Measurements from ENCODE around the gene CEBPB. TPM values are rescaled to one million over a fixed set of nuclear protein-coding genes. Genes with fewer than 3 reads are reported as not detected.
"Not testable (repeated sequence)": the region's sequence is repeated elsewhere in the genome, so short reads cannot be mapped to it uniquely, and the experiment has no call there.

Gene CEBPB
- total RNA-seq, 6 experiments from 2014 or later, result 57.9 to 62.8 (median 59.8) TPM

- TF ChIP-seq, protein P1, sequence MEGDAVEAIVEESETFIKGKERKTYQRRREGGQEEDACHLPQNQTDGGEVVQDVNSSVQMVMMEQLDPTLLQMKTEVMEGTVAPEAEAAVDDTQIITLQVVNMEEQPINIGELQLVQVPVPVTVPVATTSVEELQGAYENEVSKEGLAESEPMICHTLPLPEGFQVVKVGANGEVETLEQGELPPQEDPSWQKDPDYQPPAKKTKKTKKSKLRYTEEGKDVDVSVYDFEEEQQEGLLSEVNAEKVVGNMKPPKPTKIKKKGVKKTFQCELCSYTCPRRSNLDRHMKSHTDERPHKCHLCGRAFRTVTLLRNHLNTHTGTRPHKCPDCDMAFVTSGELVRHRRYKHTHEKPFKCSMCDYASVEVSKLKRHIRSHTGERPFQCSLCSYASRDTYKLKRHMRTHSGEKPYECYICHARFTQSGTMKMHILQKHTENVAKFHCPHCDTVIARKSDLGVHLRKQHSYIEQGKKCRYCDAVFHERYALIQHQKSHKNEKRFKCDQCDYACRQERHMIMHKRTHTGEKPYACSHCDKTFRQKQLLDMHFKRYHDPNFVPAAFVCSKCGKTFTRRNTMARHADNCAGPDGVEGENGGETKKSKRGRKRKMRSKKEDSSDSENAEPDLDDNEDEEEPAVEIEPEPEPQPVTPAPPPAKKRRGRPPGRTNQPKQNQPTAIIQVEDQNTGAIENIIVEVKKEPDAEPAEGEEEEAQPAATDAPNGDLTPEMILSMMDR (IDR thresholded peaks at IDR 0.05), result no peak
- H3K4me3 Mint-ChIP-seq, result no peak overlapping the region
Measured at GRCh38 chr20:50208085-50208491, 17.5 kb downstream of the CEBPB start.

GRCh38 chr20:50208815-50209214, 18.2 kb downstream of the CEBPB start:
- H3K27ac Mint-ChIP-seq; H3K4me3 Mint-ChIP-seq; H3K4me1 Mint-ChIP-seq (ENCODE audit: low read depth); H3K27me3 Mint-ChIP-seq (ENCODE audit: insufficient read depth); H3K9me3 Mint-ChIP-seq; DNase-seq; H3K36me3 Mint-ChIP-seq (ENCODE audit: low read depth): not testable (repeated sequence)

More at GRCh38 chr20:50208085-50208491, 17.5 kb downstream of the CEBPB start:
- Mint-ChIP-seq H3K9me3 (peaks cover 13% of the 10 kb centered on the region), H3K27me3 (ENCODE audit: insufficient read depth) (no peaks in the 10 kb centered on the region; the same call in none of the 2 replicates), H3K27ac (no peak overlapping the region), H3K36me3 (ENCODE audit: low read depth) (peaks cover 14% of the 10 kb centered on the region), H3K4me1 (ENCODE audit: low read depth) (peaks cover 1% of the 10 kb centered on the region)
- DNase-seq, result no peak

DNA sequence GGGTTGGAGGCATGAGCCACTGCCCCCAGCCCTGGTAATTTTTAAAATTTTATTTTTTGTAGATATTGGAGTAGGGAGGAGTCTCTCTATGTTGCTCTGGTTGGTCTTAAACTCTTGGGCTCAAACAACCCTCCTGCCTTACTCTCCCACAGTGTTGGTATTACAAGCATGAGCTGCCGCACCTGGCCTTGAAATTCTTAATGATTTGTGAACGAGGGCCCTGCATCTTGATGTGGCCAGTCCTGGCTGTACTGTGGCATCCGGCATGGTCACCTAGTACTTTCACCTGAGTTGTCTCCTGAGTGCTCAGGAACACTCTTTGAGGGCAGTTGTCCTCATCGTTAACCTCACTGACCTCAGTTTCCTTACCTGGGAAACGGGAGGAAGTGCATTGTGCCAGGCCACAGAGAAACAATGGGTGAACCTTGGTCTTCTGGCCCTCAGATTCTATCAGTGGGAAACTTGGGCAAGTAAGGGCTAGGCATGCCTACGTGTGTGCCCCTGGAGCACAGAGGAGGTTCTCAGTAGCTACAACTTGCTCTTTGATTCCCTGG, 19.5 kb downstream of the CEBPB start:
- DNase-seq, result no peak
- no peaks in the 10 kb centered on the region; the same call in none of the 2 replicates for H3K27me3 Mint-ChIP-seq (ENCODE audit: insufficient read depth)

GRCh38 chr20:50211091-50211490, 20.5 kb downstream of the CEBPB start:
- TF ChIP-seq, protein P1 (IDR thresholded peaks at IDR 0.05), result no peak
- H3K9me3 Mint-ChIP-seq, result no peaks in the 10 kb centered on the region
- no peak for DNase-seq
- H3K4me1 Mint-ChIP-seq (ENCODE audit: low read depth), result peaks cover 25% of the 10 kb centered on the region
- H3K36me3 Mint-ChIP-seq (ENCODE audit: low read depth), result no peaks in the 10 kb centered on the region
- no peaks in the 10 kb centered on the region; the same call in none of the 2 replicates for H3K27me3 Mint-ChIP-seq (ENCODE audit: insufficient read depth)
- no peak overlapping the region for H3K4me3 Mint-ChIP-seq
- H3K27ac Mint-ChIP-seq, result no peak overlapping the region

More for the DNA sequence above, 19.5 kb downstream of the CEBPB start:
- TF ChIP-seq, protein P1 (IDR thresholded peaks at IDR 0.05), result no peak
- Mint-ChIP-seq H3K4me3 (no peak overlapping the region), H3K36me3 (ENCODE audit: low read depth) (no peaks in the 10 kb centered on the region), H3K4me1 (ENCODE audit: low read depth) (peaks cover 19% of the 10 kb centered on the region), H3K27ac (no peak overlapping the region), H3K9me3 (no peaks in the 10 kb centered on the region)

GRCh38 chr20:50213531-50214106, 23.0 kb downstream of the CEBPB start:
- Mint-ChIP-seq H3K4me1 (ENCODE audit: low read depth) (peaks cover 25% of the 10 kb centered on the region), H3K27ac (peak overlapping the region; percentile 16; the same call in 1 of the 2 replicates), H3K36me3 (ENCODE audit: low read depth) (no peaks in the 10 kb centered on the region), H3K9me3 (no peaks in the 10 kb centered on the region), H3K4me3 (no peak overlapping the region), H3K27me3 (ENCODE audit: insufficient read depth) (peaks cover 9% of the 10 kb centered on the region)
- peak; percentile 22 for DNase-seq
- TF ChIP-seq, protein P1 (IDR thresholded peaks at IDR 0.05), result no peak

- H3K27me3 Mint-ChIP-seq (ENCODE audit: insufficient read depth), result peaks cover 10% of the 10 kb centered on the region
- TF ChIP-seq, protein P1 (IDR thresholded peaks at IDR 0.05), result no peak
- no peak for DNase-seq
- H3K27ac Mint-ChIP-seq, result no peak overlapping the region
- H3K9me3 Mint-ChIP-seq, result no peaks in the 10 kb centered on the region
- H3K4me1 Mint-ChIP-seq (ENCODE audit: low read depth), result peaks cover 25% of the 10 kb centered on the region
- H3K4me3 Mint-ChIP-seq, result no peak overlapping the region
- H3K36me3 Mint-ChIP-seq (ENCODE audit: low read depth), result peaks cover under 1% of the 10 kb centered on the region; the same call in 1 of the 2 replicates
Measured at GRCh38 chr20:50214226-50215024, 23.8 kb downstream of the CEBPB start.
